Naive B cell (primary cell): ENCODE measurements around the gene ACYP1. TPM values are rescaled to one million over a fixed set of nuclear protein-coding genes. Genes with fewer than 3 reads are reported as not detected.

ENCODE experiments used
- ATAC-seq, 2 donors: fragments of 150-1000 bp; cut with Tn5 transposase; 2 replicates each; pipeline ENCODE4 v1.10.0; 2021; ENCODE audit warnings: low read depth in 2 of 2, mild to moderate bottlenecking in 2 of 2, moderate library complexity in 2 of 2
- DNase-seq: peaks from one replicate; pipeline ENCODE4 v3.0.0; 2022
- H3K27ac Mint-ChIP-seq, 6 donors: one replicate each; pipeline ENCODE4 v1.8.0; 2020 to 2022; ENCODE audit warnings: mild to moderate bottlenecking in 6 of 6, mixed read lengths in 6 of 6, moderate library complexity in 5 of 6, inconsistent platforms in 2 of 6
- H3K27me3 Mint-ChIP-seq, 3 donors: one replicate each; pipeline ENCODE4 v1.8.0; 2021 to 2022; ENCODE audit warnings: mixed read lengths in 3 of 3, mild to moderate bottlenecking in 1 of 3
- H3K36me3 Mint-ChIP-seq, 2 donors: one replicate each; pipeline ENCODE4 v1.8.0; 2020 to 2022; ENCODE audit warnings: mixed read lengths in 2 of 2, inconsistent platforms in 1 of 2, mild to moderate bottlenecking in 1 of 2
- H3K4me1 Mint-ChIP-seq, 3 donors: one replicate each; pipeline ENCODE4 v1.8.0; 2020 to 2022; ENCODE audit warnings: mixed read lengths in 3 of 3, inconsistent platforms in 1 of 3, mild to moderate bottlenecking in 1 of 3, moderate library complexity in 1 of 3
- H3K4me3 Mint-ChIP-seq, 8 donors: one replicate each; pipeline ENCODE4 v1.8.0; 2020 to 2022; ENCODE audit warnings: mild to moderate bottlenecking in 8 of 8, mixed read lengths in 8 of 8, moderate library complexity in 8 of 8, inconsistent platforms in 2 of 8
- H3K9me3 Mint-ChIP-seq, 7 donors: one replicate each; pipeline ENCODE4 v1.8.0; 2020 to 2022; ENCODE audit warnings: mixed read lengths in 7 of 7, mild to moderate bottlenecking in 5 of 7, inconsistent platforms in 2 of 7, moderate library complexity in 1 of 7
- polyA plus RNA-seq, 6 donors: library from polyadenylated mRNA; unstranded; fragments of 300-500 nt; fragmentation: Illumina TruSeq; gene quantifications; one replicate each; pipeline ENCODE4 v1.2.3, GENCODE V29; 2021; ENCODE audit warnings: low read depth in 6 of 6

The ACYP1 gene
- polyA plus RNA-seq, 6 donors from 2014 or later: 12.0 to 21.8 (median 17.2) TPM

DNA sequence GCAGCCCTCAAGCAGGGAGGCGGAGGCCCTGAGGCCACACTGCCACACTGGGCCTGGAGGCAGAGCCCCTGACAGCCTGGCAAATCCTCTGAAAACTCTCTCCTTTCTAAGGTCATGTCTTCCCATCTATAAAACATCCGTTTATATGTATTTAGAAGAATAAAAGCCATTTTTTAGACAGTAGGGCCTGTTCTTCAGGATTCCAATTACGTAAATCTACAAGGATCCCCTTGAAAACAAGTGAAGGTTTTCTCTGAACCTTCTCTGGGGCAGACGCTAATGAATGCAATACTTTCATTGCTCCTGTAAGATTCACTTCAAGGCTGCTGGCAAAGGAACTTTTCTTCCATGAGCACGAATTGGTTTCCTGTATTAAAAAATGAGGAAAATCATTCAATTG, 48.3 kb downstream of the ACYP1 start:
- Mint-ChIP-seq H3K27ac (peak overlapping the region in 1 of 6 donors; percentile 26), H3K36me3 (peaks cover 22 to 29% of the 10 kb centered on the region in 2 donors), H3K9me3 (no peaks in the 10 kb centered on the region), H3K27me3 (no peaks in the 10 kb centered on the region), H3K4me1 (no peaks in the 10 kb centered on the region), H3K4me3 (no peak overlapping the region)
- DNase-seq (no peak), ATAC-seq (no peak)

DNA sequence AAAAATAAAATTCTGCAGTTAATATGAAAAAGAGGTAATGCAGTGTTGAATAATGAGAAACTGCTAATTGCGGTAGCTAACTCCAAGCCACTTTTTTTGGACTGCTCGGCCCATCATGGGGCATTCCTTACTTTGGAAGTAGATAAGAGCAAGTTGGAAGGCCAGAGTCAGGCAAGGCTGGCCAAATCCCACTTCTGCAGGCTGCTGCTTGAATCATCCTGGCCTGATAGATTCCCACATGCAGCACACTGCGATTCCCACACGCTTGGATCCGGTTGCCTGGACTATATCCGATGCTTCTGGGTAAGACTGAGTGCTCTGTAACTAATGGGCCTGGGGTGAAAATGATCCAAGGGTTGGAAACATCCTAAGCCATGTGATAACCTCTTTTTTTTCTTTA, 50.5 kb downstream of the ACYP1 start:
- ATAC-seq: no peak
- Mint-ChIP-seq H3K4me1 (peaks cover 0 to 4% (median 0%) of the 10 kb centered on the region in 3 donors), H3K27me3 (no peaks in the 10 kb centered on the region), H3K9me3 (no peaks in the 10 kb centered on the region), H3K4me3 (no peak overlapping the region), H3K36me3 (peaks cover 17 to 29% of the 10 kb centered on the region in 2 donors), H3K27ac (peak overlapping the region in 3 of 6 donors; percentile 3 to 30 (median 13))
- DNase-seq: no peak

DNA sequence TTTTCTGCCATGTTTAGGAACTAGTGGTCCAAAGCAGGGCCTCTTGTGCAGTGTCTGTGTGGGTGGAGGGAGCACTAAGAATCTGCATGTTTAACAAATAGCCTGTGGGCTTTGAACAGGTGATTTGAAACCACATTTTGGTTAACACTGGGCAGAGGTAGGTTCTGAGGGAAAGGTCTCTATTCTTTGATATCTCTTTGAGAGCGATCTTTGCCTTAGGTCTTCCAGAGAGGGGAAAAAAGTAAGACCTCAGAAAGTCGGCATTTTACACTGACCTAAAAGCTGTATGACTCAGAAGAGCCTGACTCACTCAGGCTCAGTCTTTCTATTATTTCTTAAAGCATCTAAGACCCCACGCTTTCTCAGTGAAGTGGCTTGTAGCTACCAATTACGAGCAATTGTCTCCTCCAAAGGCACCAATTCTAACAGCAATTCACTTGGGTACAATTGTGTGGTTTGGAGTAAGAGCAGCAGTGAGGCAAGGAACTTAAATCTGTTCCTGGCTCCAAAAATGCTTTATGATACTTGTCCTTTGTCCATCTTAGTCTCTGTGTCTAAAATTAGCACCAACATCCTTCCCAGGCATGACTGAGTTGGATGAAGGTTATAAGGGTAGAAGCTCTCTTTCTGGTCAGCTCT, 52.3 kb downstream of the ACYP1 start:
- DNase-seq: no peak
- Mint-ChIP-seq H3K27me3 (no peaks in the 10 kb centered on the region), H3K27ac (peak overlapping the region in 3 of 6 donors; percentile 33 to 84 (median 60)), H3K4me1 (peaks cover 2 to 12% (median 4%) of the 10 kb centered on the region in 3 donors), H3K36me3 (peaks cover 24 to 34% of the 10 kb centered on the region in 2 donors), H3K4me3 (no peak overlapping the region), H3K9me3 (no peaks in the 10 kb centered on the region)
- no peak for ATAC-seq

DNA sequence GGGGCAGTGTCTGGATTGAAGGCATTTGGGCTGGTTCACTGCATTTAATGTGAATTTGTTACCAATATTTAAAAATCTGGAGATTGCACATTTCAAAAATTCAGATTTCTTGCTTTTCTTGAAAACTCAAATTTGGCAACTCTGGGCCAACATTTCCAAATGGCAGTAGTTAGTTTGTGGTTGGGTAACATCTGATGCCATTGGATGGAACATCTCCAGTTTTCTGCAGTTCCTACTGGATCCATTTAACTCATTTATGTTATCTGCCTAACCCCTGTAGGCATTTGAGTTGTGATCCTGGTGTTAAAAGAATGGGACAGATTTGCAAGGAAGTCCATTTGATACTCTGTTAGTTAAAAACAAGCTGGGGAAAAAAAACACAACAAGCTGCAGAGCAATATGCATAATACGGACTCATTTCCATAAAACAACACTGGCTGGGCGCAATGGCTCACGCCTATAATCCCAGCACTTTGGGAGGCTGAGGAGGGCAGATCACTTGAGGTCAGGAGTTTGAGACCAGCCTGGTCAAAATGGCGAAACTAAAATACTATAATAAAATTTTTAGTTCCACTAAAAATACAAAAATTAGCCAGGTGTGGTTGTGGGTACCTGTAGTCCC, 53.2 kb downstream of the ACYP1 start:
- peaks cover 20 to 29% of the 10 kb centered on the region in 2 donors for H3K36me3 Mint-ChIP-seq
- DNase-seq: no peak
- H3K27me3 Mint-ChIP-seq: no peaks in the 10 kb centered on the region
- H3K4me1 Mint-ChIP-seq: peaks cover 2 to 12% (median 4%) of the 10 kb centered on the region in 3 donors
- no peak for ATAC-seq
- H3K9me3 Mint-ChIP-seq: no peaks in the 10 kb centered on the region
- H3K4me3 Mint-ChIP-seq: no peak overlapping the region
- H3K27ac Mint-ChIP-seq: peak overlapping the region in 1 of 6 donors; percentile 20

DNA sequence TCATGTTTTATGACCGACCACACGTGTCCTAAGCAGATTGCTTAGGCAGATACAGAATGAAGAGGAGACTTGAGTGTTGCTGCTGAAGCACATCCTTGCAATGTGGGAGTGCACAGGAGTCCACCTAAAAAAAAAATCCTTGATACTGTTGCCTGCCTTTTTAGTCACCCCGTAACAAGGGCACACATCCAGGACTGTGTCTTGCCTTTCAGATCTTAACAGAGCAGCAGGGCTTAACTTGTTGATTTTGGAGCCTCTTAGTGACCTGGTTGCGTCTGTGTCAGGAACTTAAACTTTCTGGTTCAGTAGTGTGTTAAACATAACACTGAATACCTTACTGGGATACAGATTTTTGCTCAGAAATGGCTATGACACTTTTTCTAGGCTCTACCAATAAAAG, 54.6 kb downstream of the ACYP1 start:
- Mint-ChIP-seq H3K27ac (peak overlapping the region in 1 of 6 donors; percentile 30), H3K9me3 (no peaks in the 10 kb centered on the region), H3K27me3 (no peaks in the 10 kb centered on the region), H3K4me3 (no peak overlapping the region), H3K4me1 (peaks cover 9 to 22% (median 11%) of the 10 kb centered on the region in 3 donors), H3K36me3 (peaks cover 25 to 35% of the 10 kb centered on the region in 2 donors)
- no peak for DNase-seq
- ATAC-seq: no peak

DNA sequence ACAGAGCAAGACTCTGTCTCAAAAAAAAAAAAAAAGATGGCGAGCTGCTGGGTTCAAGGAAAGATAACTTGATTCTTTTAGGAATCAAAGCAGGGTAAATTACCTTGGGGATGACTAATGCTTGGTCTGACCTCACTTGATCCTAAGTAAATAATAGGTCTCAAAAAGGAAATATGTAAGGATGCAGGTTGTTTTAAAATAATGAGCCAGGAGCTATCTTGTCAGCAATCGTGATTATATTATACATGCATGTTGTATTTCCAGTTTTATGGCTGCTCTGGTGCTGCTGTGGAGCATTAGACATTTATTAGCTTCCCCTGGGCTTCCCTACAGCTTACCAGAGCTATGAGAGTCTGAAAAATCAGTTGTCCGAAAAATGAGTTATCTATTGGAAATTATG, 58.5 kb downstream of the ACYP1 start:
- H3K4me1 Mint-ChIP-seq: peaks cover 27 to 43% (median 38%) of the 10 kb centered on the region in 3 donors
- H3K9me3 Mint-ChIP-seq: no peaks in the 10 kb centered on the region
- H3K27me3 Mint-ChIP-seq: no peaks in the 10 kb centered on the region
- no peak for ATAC-seq
- peak overlapping the region in 2 of 8 donors; percentile 26 to 61 for H3K4me3 Mint-ChIP-seq
- H3K36me3 Mint-ChIP-seq: peaks cover 25 to 28% of the 10 kb centered on the region in 2 donors
- H3K27ac Mint-ChIP-seq: no peak overlapping the region
- DNase-seq: no peak

DNA sequence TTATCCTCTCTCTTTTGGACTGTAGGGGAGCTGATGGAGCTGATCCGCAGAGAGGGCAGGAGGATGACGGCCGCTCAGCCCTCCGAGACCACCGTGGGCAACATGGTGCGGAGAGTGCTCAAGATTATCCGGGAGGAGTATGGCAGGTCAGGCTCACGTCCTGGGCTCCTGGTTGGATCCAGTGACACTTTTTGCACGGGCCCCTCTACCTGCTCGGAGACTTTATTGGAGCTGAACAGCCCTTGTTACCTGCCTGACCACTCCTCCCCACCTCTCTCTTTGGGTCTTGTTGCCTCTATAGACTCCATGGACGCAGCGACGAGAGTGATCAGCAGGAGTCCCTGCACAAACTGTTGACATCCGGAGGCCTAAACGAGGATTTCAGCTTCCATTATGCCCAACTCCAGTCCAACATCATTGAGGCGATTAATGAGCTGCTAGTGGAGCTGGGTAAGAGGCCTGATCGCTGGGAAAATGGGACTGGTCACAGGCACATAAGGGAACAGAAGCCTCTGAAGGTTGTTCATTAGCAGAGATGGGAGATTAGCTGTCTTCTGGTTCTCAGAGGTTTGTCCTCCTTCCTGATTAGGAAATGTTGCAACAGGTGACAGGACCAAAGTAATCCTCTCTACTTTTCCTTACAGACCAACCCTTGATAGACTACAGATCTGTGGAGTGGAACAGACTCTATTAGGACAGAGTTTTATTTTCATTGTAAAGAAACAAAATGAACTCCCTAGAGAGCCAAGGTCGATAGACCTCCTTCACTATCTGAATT, 60.4 kb downstream of the ACYP1 start:
- no peaks in the 10 kb centered on the region for H3K9me3 Mint-ChIP-seq
- peaks cover 27 to 41% (median 38%) of the 10 kb centered on the region in 3 donors for H3K4me1 Mint-ChIP-seq
- H3K36me3 Mint-ChIP-seq: peaks cover 17 to 19% of the 10 kb centered on the region in 2 donors
- DNase-seq: no peak
- peak overlapping the region; percentile 97 to 100 (median 99) for H3K27ac Mint-ChIP-seq
- H3K4me3 Mint-ChIP-seq: peak overlapping the region; percentile 78 to 98 (median 96)
- ATAC-seq: no peak
- no peaks in the 10 kb centered on the region for H3K27me3 Mint-ChIP-seq

Other genes starting within 250 kb of the ACYP1 start
- gene PROX2, start 187.9 kb downstream of the ACYP1 start, polyA plus RNA-seq: under 1 TPM in 1 of 6 donors, not detected in 5; 0.22 TPM
- gene DLST, start 182.1 kb downstream of the ACYP1 start, polyA plus RNA-seq: 10 to 100 TPM in 1 of 6 donors, 1 to 10 TPM in 5; 6.6 to 10.5 (median 8.2) TPM
- gene RPS6KL1, start 140.8 kb downstream of the ACYP1 start, polyA plus RNA-seq: under 1 TPM in 2 of 6 donors, not detected in 4; 0.34 to 0.42 TPM
- gene PGF, start 108.4 kb downstream of the ACYP1 start, polyA plus RNA-seq: under 1 TPM in 4 of 6 donors, not detected in 2; 0.13 to 0.65 (median 0.15) TPM
- gene EIF2B2, start 61.1 kb downstream of the ACYP1 start, polyA plus RNA-seq: 10 to 100 TPM; 19.7 to 31.8 (median 26.2) TPM
- gene MLH3, start 12.6 kb downstream of the ACYP1 start, polyA plus RNA-seq: 10 to 100 TPM in 4 of 6 donors, 1 to 10 TPM in 2; 6.4 to 17.3 (median 10.5) TPM
- gene ZC2HC1C, start 5.6 kb upstream of the ACYP1 start, polyA plus RNA-seq: 1 to 10 TPM in 1 of 6 donors, under 1 TPM in 4, not detected in 1; 0.15 to 1.2 (median 0.48) TPM
- gene NEK9, start 63.0 kb upstream of the ACYP1 start, polyA plus RNA-seq: 10 to 100 TPM in 5 of 6 donors, 1 to 10 TPM in 1; 9.4 to 22.7 (median 16.1) TPM
- gene TMED10, start 112.6 kb upstream of the ACYP1 start, polyA plus RNA-seq: 100 to 1,000 TPM; 228 to 283 (median 252) TPM
- gene FOS, start 214.8 kb upstream of the ACYP1 start, polyA plus RNA-seq: 1,000 to 10,000 TPM in 5 of 6 donors, 100 to 1,000 TPM in 1; 863 to 3,933 (median 2,927) TPM